Muscle of back (tissue), 11 donors: ENCODE data around the gene DEXI. TPM values are rescaled to one million over a fixed set of nuclear protein-coding genes. Genes with fewer than 3 reads are reported as not detected.

Experiments used
- DNase-seq, 3 donors: peaks; one replicate each; pipeline versions ENCODE4 v3.0.0 to v3.0.0-alpha.2; 2013
- polyA plus RNA-seq, 10 donors: library from polyadenylated mRNA; unstranded; fragments of 120-200 nt; gene quantifications; one replicate each; pipeline ENCODE4 v1.2.1, GENCODE V29; 2013; ENCODE audit not compliant: insufficient read length in 10 of 10

DEXI gene
- polyA plus RNA-seq, 10 donors, result 44.4 to 55.8 (median 50.6) TPM

DNA sequence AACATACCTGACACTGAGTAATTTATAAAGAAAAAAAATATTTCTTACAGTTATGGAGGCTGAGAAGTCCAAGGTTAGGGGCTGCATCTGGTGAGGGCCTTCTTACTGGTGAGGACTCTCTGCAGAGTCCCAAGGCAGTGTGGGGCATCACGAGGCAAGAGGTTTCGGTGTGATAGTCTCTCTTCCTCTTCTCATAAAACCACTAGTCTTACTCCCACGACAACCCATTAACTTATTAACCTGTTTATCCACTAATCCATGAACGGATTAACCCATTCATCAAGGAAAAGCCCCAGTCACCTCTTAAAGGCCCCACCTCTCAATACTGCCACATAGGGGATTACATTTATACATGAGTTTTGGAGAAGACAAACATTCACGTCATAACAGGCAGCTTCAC is 45.1 kb downstream of the DEXI start:
- no peak for DNase-seq

DNA sequence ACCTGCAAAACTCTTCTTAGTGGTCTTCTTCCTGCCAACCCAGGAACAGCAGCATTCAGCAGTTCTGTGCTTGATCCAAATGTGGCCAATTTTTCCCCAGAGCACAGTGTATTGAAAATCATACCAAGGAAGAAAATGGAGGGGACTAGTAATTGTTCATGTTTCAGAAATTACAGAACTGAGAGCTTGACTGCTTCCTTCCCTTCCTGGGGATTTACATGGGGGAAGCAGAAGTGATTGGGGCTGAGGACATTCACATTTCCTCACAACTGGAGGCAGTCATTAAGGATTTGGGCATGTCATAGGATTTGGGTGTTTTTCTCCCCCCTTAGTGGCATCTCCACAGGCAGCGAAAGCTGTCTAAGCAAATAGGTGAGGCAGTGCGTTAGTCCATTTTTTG is 45.5 kb downstream of the DEXI start:
- DNase-seq, result no peak

DNA sequence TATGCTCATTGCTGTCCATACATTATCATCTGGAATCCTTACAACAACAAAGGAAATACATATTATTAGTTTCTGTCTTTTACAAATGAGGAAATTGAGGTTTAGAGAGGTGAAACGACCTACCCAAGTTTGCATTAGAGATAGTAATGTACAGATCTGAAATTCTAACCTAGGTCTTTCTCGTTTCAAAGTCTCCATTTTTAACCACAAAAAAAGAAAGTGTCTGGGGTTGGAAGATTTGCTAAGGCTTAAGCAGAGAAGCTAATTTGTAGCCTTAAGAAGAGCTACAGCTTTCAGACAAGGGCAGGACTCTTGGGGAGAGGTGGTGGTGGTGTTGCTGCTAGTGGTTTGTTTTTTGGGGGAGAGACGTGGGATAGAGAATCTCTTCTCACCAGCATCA is 46.1 kb downstream of the DEXI start:
- DNase-seq, result no peak

DNA sequence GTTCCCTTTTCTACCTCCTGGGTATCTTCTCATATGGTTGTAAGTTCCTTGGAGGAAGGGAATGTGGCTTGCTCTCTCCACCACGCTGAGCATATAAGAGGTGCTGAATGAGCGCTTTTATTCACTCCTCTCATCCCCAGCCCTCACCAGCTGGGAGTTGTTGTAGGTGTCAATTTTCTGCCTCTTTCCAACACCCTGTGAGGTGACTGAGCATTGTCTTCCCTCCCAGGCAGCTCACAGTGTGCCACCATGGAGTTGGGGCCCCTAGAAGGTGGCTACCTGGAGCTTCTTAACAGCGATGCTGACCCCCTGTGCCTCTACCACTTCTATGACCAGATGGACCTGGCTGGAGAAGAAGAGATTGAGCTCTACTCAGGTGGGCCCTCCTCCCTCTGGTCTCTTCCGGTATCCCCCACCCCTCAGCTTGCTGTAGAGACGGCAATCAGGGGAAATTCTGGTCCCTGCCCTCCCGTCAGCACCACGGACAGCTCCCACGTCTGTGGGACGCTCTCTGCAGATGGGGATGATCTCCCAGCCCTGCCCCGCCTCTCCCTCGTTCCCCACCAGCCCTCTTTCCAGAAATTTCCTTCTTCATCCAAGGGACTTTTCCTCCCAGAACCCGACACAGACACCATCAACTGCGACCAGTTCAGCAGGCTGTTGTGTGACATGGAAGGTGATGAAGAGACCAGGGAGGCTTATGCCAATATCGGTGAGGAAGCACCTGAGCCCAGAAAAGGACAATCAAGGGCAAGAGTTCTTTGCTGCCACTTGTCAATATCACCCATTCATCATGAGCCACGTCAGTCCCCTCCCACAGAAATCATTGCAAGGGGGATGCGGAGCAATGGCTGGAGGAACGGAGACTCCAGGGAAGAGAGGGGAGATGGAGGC is 47.0 kb downstream of the DEXI start:
- DNase-seq, result peak; percentile 44 to 79 (median 73)

DNA sequence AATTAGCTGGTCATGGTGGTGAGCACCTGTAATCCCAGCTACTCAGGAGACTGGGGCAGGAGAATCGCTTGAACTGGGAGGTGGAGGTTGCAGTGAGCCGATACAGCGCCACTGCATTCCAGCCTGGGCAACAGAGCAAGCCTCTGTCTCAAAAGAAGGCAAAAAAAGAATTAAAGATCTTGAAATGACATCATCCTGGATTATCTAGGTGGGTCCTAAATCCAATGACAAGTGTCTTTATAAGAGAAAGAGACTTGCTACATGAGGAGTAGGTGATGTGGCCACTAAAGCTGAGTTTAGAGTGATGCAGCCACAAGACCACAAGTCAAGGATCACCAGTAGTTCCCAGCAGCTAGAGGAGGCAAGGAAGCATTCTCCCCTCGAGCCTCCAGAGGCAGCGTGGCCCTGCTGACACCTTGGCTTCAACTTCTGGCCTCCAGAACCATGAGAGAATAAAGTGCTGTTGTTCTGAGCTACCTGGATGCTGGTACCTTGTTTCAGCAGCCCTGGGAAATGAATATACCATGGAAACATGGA is 49.4 kb downstream of the DEXI start:
- DNase-seq, result no peak

DNA sequence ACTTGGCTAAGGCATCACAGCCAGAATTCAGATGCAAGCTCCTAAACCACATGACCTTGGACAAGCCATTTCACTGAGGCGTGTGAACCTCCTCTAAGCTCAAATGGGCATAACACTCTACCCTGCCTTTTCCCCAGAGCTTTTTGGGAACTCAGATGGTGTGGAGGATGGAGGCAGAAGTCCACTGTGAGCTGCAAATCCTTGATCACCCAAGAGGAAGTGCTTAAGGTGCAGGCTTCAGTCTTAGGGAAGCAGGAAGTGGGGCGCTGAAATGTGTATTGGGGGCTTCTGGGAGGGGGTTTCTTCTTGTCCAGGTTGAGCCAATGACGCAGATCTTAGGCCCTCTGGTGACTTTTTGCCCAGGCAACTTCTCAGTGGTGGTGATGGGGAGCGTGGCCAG is 52.4 kb downstream of the DEXI start:
- no peak for DNase-seq

DNA sequence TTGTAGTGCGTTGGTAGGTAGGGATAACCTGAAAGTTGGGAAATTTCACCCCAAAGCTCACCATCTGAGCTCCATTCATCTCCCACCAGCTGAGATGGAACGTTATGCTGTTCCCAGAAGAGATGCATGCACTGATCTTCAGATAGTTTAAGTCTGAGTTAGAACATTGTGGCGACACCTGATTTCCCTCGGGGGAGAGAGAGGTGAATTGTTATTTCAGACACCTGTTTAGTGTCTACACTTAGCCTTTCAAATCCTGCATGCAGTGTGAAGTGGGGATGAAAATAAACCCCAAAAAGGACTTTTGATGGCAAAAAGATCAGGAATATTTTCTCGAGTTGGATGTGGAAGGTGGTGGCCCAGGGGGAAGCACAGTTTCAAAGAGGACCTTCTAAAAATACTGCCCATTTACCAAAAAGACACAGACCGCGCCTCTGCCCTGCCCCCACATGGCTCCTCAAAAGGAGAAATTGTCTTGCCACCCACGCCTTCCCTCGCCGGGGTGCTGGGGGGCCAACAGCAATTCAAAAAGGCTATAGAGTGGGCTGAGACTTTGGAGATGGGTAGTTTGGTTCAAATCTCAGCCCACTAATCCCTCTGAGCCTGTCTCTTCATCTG is 53.8 kb downstream of the DEXI start:
- no peak for DNase-seq

DNA sequence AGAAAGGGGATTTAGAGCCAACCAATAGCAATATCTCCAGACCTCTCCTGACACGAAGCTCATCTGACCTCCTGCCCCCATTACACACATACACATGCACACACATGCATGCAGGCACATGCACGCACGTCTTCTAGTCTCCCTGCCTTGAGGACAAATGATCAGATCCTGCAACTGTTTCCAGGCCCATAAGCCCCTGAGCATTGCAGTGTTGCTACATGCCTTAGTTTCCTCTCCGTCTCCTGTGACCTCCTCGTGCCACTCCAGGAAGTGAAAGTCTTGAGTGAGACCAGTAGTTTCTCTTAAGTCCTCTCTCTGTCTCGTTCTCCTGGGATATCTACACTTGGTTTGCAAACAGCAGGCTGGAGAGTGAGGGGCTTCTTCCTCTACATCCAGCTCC is 57.0 kb downstream of the DEXI start:
- peak in 1 of 3 donors; percentile 40 for DNase-seq

DNA sequence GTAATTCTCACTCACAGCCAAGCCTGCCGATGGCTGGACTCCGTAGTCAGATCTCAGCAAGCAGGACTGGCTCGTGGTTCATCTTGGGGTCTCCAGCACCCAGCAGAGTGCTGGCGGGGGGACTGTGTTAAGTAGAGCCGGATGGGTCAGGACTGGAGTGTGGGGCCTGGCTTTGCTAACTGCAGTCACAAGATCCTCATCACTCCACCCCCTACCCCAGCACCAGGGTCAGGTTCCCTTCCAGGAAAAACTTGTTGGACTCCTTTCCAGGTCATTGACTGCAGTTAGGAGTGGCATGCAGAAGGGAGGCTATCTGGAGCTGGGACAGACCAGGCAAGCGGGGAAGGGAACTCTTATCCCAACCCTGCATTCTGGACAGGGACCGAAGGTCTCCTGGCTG is 59.3 kb downstream of the DEXI start:
- DNase-seq, result no peak

DNA sequence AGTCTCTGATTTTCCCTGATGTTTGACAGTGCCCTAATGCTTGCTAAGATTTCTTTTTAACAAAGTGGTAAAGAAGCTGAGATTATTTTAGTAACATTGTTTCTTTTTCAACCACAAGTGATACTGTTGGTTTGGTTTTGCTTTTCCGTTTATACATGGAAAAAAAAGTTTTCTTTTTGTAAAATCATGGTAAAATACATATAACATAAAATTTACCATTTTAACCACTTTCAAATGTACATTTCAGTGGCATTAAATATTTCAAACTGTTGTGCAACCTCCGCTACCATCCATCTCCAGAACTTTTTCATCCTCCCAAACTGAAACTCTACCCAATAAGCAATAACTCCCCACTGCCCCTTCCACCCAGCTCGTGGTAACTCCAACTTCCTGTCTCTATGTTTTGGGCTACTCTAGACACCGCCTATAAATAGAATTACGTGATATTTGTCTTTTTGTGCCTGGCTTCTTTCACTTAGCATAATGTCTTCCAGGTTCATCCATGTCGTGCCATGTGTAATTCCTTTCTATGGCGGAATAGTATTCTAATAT is 60.7 kb downstream of the DEXI start:
- DNase-seq, result no peak

DNA sequence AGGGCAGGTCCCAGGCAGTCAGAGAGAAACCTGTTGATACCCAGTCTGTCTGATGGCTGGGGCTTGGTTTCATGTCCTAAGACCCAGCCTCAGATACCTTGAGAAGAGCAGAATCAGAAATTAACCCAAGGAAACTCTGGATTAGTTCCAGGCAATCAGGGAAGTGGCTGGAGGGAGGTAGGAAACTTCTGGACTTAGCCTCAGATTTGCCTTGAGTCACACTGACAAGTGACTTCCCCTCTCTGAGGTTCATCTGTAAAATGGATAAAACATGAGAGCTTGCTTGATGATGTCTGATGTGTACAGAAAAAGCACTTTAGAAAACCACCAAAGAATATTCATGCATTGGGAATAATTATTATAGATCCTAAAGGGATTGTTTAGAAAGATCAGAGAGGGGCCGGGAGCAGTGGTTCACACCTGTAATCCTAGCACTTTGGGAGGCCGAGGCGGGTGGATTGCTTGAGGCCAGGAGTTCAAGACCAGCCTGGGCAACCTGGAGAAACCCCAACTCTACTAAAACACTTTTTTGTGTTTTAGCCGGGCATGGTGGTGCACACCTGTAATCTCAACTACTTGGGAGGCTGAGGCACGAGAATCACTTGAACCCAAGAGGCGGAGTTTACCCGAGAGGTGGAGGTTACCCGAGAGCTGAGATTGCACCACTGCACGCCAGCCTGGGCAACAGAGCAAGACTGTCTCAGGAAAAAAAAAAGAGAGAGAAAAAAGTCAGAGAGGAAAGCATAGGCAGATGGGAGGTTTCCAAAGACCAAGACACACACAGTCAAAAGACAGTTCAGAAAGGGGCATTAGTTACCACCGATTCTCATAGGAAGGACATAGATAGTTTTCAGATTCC is 61.4 kb downstream of the DEXI start:
- no peak for DNase-seq

DNA sequence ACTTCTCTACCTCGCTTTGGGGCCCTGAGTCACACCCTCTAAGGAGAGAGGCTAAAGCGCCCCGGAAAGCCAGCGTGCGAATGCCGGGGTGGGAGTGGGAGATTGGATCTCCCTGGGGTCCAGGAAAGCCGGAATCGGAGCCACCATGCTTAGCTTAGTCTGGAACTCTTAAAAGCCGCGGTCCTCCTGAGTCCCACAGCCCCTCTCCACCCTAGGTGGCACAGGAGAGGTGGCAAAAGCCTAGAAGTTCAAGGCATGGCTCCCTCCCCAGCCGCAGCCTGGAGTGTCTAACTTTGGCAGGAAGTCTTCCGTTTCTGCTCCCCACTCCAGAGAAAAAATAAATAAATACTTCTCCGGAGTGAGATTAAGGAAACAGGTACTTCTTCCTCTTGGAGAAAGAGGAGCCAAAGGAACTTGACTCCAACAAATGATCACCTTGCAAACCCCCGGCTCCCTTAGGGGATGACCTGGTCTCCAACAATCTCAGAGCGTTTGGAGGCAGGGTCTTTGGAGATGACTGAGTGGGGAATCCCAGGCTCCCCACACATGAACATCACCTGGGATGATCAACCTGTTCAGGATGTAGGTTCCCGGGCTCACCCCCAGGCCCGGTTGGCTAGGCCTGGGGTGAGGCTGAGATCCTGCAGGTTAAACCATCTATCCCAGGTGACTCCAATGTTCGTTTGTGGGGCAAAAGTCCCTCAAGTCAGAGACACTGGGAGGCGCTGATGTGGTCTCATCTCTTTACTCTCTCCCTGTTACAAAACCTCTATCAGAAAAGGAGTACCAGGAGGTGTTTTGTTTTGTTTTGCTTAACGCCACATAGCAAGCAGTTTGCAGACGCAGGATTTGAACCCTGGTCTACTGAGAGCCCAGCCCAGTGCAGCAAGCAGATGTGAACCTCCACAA is 62.3 kb downstream of the DEXI start:
- no peak for DNase-seq

Other genes with a start within 250 kb of the DEXI start
- gene TEKT5, start 247.5 kb downstream of the DEXI start, polyA plus RNA-seq, result under 1 TPM in 9 of 10 donors, not detected in 1; 0.10 to 0.46 (median 0.22) TPM
- 10 to 100 TPM; 25.8 to 32.1 (median 28.8) TPM for gene NUBP1, start 198.6 kb downstream of the DEXI start, polyA plus RNA-seq
- gene TVP23A, start 123.7 kb downstream of the DEXI start, polyA plus RNA-seq, result 1 to 10 TPM; 2.1 to 5.0 (median 3.0) TPM
- gene CIITA, start 65.3 kb downstream of the DEXI start, polyA plus RNA-seq, result 1 to 10 TPM; 1.0 to 3.2 (median 1.7) TPM
- gene CLEC16A, start 2.1 kb upstream of the DEXI start, polyA plus RNA-seq, result 10 to 100 TPM; 11.4 to 15.2 (median 12.9) TPM